Astrocyte of the cerebellum (primary cell): ENCODE results near the gene KLF15.

ENCODE experiments used
- DNase-seq: peaks from one replicate; pipeline ENCODE4 v3.0.0-alpha.2; 2011; ENCODE audit warnings: low read depth
- H3K4me3 ChIP-seq: 2 replicates; pipeline ENCODE4 v1.5.1; 2011; ENCODE audit warnings: mild to moderate bottlenecking, low read depth, low read length, moderate library complexity
- in situ Hi-C: cut with HindIII; loops from 2 replicates; pipeline ENCODE4 v1.10.0; 2017; ENCODE audit warnings: low sequenced_read_pairs
- TF ChIP-seq, protein P1 (sequence below): IDR thresholded peaks from 2 replicates; pipeline ENCODE4 v1.5.1; 2012; ENCODE audit warnings: low read length, low read depth, moderate library complexity, mild to moderate bottlenecking; ENCODE audit errors: missing control alignments

Gene KLF15

DNA sequence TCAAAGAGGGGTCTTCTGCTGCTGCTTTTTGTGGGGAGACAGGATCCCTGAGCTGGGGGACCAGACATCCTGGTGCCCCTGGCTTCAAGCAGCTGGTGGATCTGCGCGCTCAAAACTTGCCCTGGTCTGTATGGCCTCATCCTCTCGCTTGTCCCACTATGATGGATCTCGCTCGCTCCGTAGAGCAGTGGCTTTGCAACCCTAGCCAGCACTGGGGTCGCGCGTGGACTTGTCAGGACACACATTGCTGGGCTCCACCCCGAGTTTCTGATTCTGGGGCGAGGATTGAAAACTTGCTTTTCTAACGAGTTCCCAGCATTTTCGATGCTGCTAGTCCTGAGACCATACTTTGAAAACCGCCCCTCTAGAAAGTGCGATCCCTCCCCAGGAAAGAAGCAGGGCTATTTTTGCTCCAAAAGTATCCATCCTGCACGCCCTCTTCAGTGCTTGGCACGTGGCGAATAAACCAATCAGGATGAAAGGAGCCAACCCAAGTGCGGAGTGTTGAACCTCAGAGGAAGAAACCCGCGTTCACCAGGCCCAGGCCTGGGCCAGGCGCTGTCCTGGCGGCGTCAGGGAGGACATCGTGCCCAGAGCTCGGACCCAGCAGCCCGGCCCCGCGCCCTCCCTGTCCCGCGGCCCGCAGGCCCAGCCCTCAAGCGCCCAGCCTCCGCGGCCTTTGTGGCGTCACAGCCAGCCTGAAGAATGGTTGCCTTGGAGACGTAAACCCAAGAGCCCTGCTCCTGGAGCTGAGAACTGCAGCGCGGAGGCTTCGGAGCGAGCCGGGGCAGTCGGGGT lies 37.2 kb upstream of the KLF15 start, which contains the start of gene CFAP100:
Gene CFAP100, plus strand, starts transcription at position 731 of the 798 bp plus-strand sequence. CDS start 1,092 bp downstream, outside the sequence.
- no peak for DNase-seq
- TF ChIP-seq, protein P1, sequence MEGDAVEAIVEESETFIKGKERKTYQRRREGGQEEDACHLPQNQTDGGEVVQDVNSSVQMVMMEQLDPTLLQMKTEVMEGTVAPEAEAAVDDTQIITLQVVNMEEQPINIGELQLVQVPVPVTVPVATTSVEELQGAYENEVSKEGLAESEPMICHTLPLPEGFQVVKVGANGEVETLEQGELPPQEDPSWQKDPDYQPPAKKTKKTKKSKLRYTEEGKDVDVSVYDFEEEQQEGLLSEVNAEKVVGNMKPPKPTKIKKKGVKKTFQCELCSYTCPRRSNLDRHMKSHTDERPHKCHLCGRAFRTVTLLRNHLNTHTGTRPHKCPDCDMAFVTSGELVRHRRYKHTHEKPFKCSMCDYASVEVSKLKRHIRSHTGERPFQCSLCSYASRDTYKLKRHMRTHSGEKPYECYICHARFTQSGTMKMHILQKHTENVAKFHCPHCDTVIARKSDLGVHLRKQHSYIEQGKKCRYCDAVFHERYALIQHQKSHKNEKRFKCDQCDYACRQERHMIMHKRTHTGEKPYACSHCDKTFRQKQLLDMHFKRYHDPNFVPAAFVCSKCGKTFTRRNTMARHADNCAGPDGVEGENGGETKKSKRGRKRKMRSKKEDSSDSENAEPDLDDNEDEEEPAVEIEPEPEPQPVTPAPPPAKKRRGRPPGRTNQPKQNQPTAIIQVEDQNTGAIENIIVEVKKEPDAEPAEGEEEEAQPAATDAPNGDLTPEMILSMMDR: no peak
- H3K4me3 ChIP-seq: peak within 1 kb of the TSS; percentile 9
- in situ Hi-C loops: no loop called here

DNA sequence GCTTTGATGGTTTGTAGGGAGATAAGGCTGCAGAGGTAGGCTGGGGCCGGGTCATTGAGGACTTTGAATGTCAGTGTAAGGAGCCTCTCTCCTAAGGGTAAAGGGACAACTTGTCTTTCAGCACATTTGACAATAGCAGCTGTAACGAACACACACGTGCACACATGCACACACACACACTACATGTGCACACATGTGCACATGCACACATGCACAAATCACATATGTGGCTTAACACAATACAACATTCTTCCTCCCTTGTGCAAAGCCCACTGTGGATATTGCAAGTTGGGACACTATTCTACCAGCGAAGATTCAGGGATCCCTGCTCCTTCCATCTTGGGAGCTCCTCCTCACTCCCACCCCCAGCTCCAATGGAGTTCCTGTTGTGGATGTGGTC lies 36.4 kb upstream of the KLF15 start:
- TF ChIP-seq, protein P1: no peak
- in situ Hi-C loops: no loop called here
- no peak for DNase-seq
- H3K4me3 ChIP-seq: no peak overlapping the region

DNA sequence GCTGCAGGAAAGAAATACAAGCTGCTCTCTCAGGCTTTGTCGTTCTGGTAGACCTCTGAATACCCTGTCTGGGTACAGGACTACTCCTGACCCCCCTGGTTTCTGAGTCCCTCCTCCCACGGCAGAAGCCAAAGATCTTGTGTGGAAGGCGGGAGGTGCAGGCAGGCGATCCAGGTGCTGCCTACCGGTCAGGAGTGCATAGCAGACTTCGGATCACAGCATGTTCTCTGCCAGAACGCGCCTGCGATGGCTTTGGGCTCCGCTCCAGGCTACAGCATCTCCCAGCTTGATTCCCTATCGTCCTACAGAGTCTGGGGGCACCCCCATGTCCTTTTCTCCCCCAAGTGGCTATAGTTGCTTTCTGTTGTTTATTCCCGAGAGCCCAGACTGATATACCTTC lies 35.0 kb upstream of the KLF15 start:
- TF ChIP-seq, protein P1: no peak
- in situ Hi-C loops: no loop called here
- no peak for DNase-seq
- H3K4me3 ChIP-seq: no peak overlapping the region

DNA sequence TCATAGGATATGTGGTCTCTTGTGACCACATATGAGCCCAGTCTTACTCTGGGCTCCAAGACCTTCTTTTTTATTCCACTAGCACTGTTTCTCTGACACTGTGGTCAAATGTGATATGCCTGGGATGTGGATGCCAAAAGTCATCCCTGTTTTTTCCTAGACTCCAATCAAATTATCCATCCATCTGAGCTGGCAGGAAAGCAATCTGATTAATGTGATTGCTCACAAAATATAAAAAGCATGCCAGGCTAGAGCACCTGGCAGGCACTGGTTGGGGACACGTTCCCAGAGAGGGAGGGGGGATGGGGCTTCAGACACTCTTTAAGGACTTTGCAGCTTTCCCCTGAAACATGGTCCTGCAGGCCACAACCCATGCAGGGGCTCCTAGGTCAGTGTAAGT lies 34.4 kb upstream of the KLF15 start:
- in situ Hi-C loops: no loop called here
- DNase-seq: no peak
- H3K4me3 ChIP-seq: no peak overlapping the region
- TF ChIP-seq, protein P1: no peak

DNA sequence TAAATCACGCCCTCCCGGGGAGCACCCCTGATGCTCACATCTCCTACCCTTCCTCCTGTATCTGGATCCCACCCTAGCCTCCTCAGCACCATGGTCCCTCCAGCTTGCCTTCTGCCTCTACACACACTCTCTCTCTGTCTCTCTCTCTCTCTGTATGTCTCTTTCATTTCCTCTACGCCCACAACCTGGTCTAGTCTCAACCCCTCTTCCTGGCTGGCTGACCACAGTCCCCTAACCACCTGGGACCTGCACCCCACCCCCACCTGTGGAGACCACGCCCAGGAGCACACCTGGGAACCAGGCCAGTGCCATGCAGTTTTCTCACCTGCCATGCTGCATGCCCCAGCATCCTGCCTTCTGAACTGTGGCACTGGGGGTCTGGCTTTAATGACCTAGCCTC lies 33.5 kb upstream of the KLF15 start:
- in situ Hi-C loops: no loop called here
- TF ChIP-seq, protein P1: no peak
- no peak overlapping the region for H3K4me3 ChIP-seq
- DNase-seq: no peak

DNA sequence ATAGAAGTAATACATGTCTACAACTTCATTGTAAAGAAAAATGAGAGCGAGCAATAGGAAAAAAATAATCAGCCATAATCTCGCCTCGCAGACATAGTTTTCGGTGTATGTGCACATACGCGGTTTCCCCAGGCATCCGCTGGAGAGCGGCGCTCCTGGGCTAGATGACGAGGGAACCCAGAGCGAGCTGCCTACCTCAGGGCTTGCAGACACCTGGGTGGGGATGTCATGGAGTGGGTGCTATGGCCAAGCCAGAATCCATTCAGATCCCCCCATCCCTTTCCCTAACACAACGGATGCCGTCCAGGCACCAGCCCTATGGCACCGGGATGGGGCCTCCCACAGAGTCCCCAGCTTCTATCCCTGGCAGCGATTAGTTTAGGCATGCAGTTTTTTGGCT lies 33.0 kb upstream of the KLF15 start:
- no peak overlapping the region for H3K4me3 ChIP-seq
- in situ Hi-C loops: no loop called here
- DNase-seq: no peak
- TF ChIP-seq, protein P1: no peak
